Fibroblast of the aortic adventitia (primary cell): ENCODE results near the gene RASSF8. TPM values are rescaled to one million over a fixed set of nuclear protein-coding genes. Genes with fewer than 3 reads are reported as not detected.

Source experiments
- DNase-seq: peaks from one replicate; pipeline ENCODE4 v3.0.0-alpha.2; 2010; ENCODE audit warnings: low read depth
- H3K4me3 ChIP-seq: 2 replicates; pipeline ENCODE4 v1.5.1; 2011; ENCODE audit warnings: low read depth, mild to moderate bottlenecking, control low read depth, low read length, moderate library complexity
- CTCF ChIP-seq: IDR thresholded peaks from 2 replicates; pipeline ENCODE4 v1.5.1; 2011; ENCODE audit warnings: mild to moderate bottlenecking, low read length, control low read depth, inconsistent platforms; ENCODE audit not compliant: insufficient read depth
- total RNA-seq: library from RNA; depleted of rRNA; stranded (reverse); fragments of >200 nt; gene quantifications from 2 replicates; pipeline ENCODE4 v1.2.3, GENCODE V29; 2012; ENCODE audit warnings: low replicate concordance

The RASSF8 gene
- total RNA-seq, 1 donor: 128 TPM

- no peak for DNase-seq
- no peak for TF ChIP-seq CTCF
- H3K4me3 ChIP-seq: no peak overlapping the region
Observed at GRCh38 chr12:26118308-26118707, 159.8 kb downstream of the RASSF8 start.

GRCh38 chr12:26119391-26119989 lies 161.0 kb downstream of the RASSF8 start:
- DNase-seq: peak; percentile 86
- TF ChIP-seq CTCF: peak; percentile 68
- no peak overlapping the region for H3K4me3 ChIP-seq

GRCh38 chr12:26120561-26121274 lies 162.2 kb downstream of the RASSF8 start:
- TF ChIP-seq CTCF: no peak
- DNase-seq: peak; percentile 47
- no peak overlapping the region for H3K4me3 ChIP-seq

GRCh38 chr12:26121323-26122060 lies 163.0 kb downstream of the RASSF8 start:
- no peak for TF ChIP-seq CTCF
- H3K4me3 ChIP-seq: peak overlapping the region; percentile 78
- DNase-seq: peak; percentile 28

- DNase-seq: no peak
- no peak for TF ChIP-seq CTCF
- peak overlapping the region; percentile 78 for H3K4me3 ChIP-seq
Observed at GRCh38 chr12:26122061-26122680, 163.7 kb downstream of the RASSF8 start.

- peak; percentile 55 for TF ChIP-seq CTCF
- DNase-seq: peak; percentile 90
- H3K4me3 ChIP-seq: peak overlapping the region; percentile 78
Observed at GRCh38 chr12:26122681-26123481, 164.4 kb downstream of the RASSF8 start.
